GM19438 (cell line): ENCODE data around the gene EHMT1.

ENCODE experiments used
- ATAC-seq: cut with Tn5 transposase; IDR thresholded peaks from one replicate; pipeline ENCODE4 v1.9.1; 2021; ENCODE audit warnings: low read depth; ENCODE audit not compliant: unreplicated experiment

Gene EHMT1

DNA sequence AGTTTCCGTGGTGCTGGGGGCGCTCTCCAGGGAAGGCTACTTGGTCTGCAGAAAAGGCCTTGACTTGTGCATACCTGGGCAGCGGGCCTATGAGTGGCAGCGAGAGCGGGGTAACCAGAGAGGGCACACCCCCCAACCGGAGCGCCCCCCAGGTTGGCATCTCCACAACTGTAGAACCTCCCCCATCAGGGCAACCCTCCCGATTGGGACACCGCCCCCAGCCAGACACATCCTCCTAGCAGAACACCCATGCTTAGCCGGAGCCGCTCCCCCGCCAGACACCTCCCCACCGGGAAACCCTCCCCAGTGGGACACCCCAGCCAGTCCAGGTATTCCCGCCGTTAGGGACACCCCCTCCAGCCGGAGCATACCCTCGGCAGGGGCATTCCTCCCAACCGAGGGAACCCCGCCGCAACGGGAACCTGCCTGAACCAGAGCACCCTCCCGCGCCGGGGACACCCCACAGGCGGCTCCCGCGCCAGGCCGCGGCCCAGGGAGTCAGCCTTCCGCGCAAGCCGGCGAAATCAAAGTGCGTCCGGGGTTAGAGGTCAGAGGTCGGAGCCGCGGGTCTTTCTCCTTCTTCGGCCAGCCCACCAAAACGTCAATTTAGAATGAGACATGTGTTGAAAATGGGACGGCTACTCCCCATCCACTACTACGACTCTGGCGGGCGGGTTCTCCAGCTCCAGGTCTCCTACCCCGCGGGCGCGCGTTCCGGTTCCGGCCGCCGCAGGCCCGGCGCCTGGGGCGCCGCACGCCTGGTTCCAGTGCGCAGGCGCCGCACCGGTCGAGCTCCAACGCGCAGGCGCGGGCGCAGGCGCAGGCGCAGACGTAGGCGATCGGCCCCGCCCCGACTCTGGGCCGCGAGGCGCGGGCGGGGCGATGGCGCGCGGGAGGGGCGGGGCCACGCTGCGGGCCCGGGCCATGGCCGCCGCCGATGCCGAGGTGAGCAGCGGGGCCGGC is at the start of gene EHMT1:
EHMT1 (plus strand) TSS at position 901 of the 963 bp plus-strand sequence; CDS start at position 925, 24 bp downstream.
- peak; percentile 62 for ATAC-seq

DNA sequence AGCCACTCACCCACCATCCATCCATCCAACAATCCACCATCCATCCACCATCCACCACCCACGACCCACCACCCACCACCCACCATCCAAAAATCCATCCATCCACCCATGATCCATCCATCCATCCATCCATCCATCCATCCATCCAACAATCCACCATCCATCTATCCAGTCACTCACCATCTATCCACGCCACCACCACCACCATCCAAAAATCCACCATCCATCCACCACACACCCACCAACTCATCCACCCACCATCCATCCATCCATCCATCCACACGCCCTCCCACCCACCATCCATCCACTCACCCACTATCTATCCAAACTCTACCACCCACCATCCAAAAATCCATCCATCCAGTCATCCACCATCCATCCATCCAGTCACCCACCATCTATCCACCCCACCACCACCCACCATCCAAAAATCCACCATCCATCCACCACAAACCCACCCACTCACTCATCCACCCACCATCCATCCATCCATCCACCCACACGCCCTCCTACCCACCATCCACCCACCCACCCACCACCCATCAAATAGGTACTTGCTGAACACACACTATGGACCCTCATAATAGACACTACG is 49.1 kb upstream of the EHMT1 start:
- no peak for ATAC-seq

DNA sequence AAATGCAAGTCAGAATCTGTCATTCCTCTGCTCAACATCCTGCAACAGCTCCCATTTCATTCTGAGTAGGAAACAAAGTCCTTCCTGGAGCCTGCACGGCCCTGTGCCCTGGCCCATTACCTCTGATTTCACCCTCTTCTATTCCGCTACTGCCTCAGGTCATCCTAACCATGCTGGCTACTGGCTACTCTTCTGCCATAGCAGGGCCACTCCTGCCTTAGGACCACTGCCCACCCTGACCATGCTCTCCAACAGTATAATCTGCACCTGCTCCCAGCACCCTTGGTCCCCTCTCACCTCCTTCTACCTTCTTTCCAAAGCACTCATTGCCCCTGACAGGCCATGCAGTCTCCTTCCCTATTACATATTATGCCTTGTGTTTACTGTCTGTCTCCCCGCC is 48.2 kb upstream of the EHMT1 start:
- ATAC-seq = no peak

GRCh38 chr9:137574192-137574591 is 44.6 kb upstream of the EHMT1 start:
- ATAC-seq = no peak

DNA sequence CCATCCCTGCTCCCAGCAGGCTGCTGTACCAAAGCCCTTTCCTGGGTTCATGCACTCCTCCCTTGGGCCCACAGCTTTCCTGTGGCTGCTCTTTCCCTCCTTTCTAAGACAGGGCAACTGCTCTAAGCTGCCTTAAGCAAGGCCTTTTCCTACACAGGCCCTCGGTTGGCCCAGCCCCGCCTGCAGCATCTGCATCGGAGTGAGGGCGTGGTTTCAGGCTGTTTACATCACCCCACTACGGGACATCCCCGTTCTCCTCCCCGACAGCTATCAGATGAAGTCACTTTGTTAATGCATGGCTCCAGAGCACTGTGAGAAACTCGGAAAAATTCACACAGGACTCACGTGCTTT is 43.5 kb upstream of the EHMT1 start:
- ATAC-seq = no peak

GRCh38 chr9:137575716-137576411 is 42.9 kb upstream of the EHMT1 start:
- no peak for ATAC-seq

- peak; percentile 93 for ATAC-seq
These were observed 40.1 kb upstream of the EHMT1 start, which contains the start of gene DPH7 for GRCh38 chr9:137578518-137579258. DPH7 (minus strand) TSS chr9:137578925; CDS start chr9:137578777, 148 bp downstream.

GRCh38 chr9:137579259-137579604 is 39.6 kb upstream of the EHMT1 start:
- no peak for ATAC-seq

GRCh38 chr9:137580209-137580953 is 38.4 kb upstream of the EHMT1 start:
- no peak for ATAC-seq

DNA sequence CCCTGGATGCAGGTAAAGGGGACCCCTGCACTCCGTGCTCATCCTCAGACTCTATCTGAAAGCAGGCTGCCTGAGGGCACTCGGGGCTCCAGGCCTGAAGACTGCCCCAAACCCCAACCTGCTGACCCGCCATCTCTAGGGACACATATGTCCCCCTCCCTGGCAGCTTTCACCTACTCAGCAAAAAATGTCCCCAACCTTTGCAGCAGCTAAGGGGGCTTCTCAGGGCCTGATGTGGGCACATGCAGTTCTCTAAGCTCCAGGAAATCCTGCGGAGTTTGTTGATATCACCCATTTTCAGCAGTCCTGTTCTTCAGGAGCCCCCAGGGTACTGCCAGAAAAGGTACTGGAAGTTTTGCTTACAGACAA is 37.9 kb upstream of the EHMT1 start:
- ATAC-seq = no peak

GRCh38 chr9:137581361-137582285 is 37.2 kb upstream of the EHMT1 start:
- ATAC-seq = no peak

DNA sequence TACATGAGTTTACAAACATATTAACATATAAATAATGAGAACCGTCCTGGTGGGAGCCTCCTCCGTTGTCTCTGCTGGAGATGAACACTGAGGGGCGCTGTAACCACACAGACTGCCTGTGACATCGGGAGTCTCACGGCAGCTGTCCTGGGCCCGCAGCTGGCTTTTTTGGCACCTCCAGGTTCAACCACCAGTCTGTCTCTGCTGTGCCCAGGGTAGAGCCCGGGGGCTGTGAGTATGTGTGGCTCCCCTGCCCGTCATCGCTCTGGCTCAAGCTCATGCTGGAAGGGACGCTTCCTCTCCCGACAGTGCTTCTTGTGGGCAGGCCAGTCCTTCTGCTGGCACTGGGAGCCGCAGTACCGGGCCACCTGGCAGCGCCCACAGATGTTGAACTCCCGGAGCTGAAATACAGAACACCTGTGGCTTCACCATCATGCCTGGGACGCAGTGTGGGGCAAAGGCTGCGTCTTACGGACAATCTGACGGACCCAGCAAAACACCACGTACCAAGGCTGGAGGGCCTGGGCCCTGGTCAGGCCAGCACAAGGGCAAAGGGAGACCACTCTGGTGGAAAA is 36.4 kb upstream of the EHMT1 start:
- ATAC-seq = no peak

DNA sequence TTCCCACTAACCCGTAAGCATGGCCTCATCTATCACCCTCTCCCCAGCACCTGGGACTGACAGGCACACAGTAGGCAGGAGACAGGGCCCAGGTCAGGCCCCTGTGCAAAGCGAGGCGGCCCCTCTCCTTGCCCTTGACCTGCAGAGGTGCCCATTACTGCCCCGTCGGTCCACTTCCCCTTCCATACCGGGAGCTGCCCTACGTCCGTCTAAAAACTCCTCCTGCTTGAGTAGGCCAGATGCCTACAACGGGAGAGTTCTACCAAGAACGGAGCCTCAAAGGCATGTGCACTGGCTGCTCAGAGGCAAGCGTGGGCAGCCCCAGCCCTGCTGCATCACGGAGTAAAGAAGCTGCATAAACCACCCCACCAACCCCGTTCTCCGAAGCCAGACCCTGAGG is 35.5 kb upstream of the EHMT1 start:
- ATAC-seq = no peak

GRCh38 chr9:137583957-137584356 is 34.8 kb upstream of the EHMT1 start:
- no peak for ATAC-seq

DNA sequence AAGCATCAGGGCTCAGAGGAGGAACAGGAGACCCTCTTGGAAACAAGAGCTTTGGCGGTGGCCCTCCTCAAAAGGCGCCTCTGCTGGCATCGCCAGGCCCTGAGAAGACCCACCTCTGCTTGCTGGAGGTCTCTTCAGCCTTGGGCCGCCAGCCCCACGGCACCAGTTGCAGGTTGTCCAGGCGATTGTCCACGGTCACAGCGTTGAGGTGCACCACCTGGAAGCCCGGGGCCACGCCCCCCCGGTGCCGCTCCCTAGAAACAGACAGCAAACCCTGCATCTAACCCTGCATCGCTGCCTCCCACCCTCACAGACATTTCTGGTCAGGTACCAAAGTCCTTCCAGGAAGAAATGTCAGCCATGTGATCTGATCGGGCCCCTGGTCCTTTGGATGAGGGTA is 32.0 kb upstream of the EHMT1 start:
- no peak for ATAC-seq

GRCh38 chr9:137588311-137588710 is 30.5 kb upstream of the EHMT1 start:
- ATAC-seq = no peak

DNA sequence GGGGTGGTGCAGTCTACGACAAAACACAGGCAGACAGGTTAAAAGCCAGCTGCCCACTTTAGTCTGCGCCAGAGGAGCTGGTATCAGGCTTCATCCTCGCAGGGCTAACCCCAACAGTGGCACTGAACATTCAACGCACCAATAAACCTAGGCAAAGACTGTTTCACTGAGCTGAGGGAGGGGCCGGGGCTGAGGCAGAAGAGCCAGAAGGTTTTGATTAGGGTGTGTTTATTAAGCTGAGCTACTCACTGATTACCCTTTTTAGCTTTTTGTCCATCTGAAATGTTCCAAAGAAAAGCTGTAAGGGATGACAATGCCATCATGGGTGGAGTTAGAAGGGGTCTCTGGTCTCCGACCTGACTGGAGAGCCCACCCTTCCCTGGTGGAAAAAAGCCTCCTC is 29.9 kb upstream of the EHMT1 start:
- ATAC-seq = no peak

DNA sequence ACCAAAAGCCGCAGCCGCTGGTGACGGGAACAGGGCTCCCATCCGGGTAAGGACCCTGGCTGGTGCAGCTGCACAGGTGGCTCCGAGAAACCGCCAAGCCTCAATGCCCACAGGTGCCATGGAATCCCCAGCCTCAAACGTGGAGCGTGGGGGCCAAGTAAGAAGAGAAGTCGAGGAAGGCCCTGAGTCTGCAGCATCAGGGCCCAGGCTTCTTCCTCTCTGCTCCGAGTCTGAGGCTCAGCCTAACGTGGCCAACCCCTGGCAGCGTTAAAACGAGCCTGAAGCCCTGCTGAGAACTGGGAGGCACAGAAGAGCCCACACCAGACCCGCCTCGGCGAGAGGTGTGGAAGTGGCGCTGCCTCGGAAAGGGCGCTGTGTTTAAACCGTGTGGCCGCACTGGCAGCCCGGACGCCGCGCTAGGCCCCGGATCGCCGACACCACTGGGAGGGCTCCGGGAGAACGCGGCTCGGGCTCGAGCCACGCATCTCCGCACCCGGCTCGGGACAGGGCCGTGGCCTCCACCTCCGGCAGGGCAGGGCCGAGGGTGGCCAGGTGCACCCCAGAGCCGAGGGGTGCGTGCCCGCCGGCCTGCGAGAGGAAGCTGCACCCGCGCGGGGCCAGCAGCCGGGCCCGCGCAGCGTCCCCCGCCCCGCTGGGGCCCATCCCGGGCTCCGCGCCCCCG is 29.2 kb upstream of the EHMT1 start:
- peak; percentile 6 for ATAC-seq
